Esophagus (tissue), 2 donors: ENCODE results near the gene PRR14L. TPM values are rescaled to one million over a fixed set of nuclear protein-coding genes. Genes with fewer than 3 reads are reported as not detected.
A peak's percentile ranks its signal among the peaks of the same experiment; 100 is the strongest.

Experiments
- H3K27ac ChIP-seq, 2 donors: one replicate each; pipeline ENCODE4 v1.5.1; 2013; ENCODE audit warnings: low read depth in 2 of 2, mild to moderate bottlenecking in 2 of 2, inconsistent platforms in 1 of 2, low read length in 1 of 2, moderate library complexity in 1 of 2
- H3K27me3 ChIP-seq, 2 donors: one replicate each; pipeline ENCODE4 v1.6.1; 2013; ENCODE audit warnings: low read length in 2 of 2, control low read depth in 1 of 2, mild to moderate bottlenecking in 1 of 2; ENCODE audit not compliant: insufficient read depth in 2 of 2, control insufficient read depth in 1 of 2
- H3K36me3 ChIP-seq, 2 donors: one replicate each; pipeline ENCODE4 v1.6.1; 2013; ENCODE audit warnings: low read length in 1 of 2; ENCODE audit not compliant: control insufficient read depth in 2 of 2, insufficient read depth in 2 of 2
- H3K4me1 ChIP-seq, 2 donors: one replicate each; pipeline ENCODE4 v1.6.1; 2013; ENCODE audit warnings: low read length in 1 of 2; ENCODE audit not compliant: control insufficient read depth in 2 of 2, insufficient read depth in 2 of 2
- H3K4me3 ChIP-seq, 2 donors: one replicate each; pipeline ENCODE4 v1.5.1; 2013; ENCODE audit warnings: low read length in 2 of 2, mild to moderate bottlenecking in 2 of 2, low read depth in 1 of 2, moderate library complexity in 1 of 2
- H3K9me3 ChIP-seq, 2 donors: one replicate each; pipeline ENCODE4 v1.6.1; 2013; ENCODE audit warnings: mild to moderate bottlenecking in 2 of 2, low read depth in 1 of 2, low read length in 1 of 2, moderate library complexity in 1 of 2; ENCODE audit not compliant: control insufficient read depth in 2 of 2, insufficient read depth in 1 of 2
- WGBS, 2 donors: extraction: QIAGEN DNeasy Blood & Tissue Kit; methylation state at CpG; one replicate each; pipeline ENCODE4 v1.1.7; 2013; 5-methylcytosine and 5-hydroxymethylcytosine counted together
- polyA plus RNA-seq, 2 donors: library from polyadenylated mRNA; stranded (reverse); fragments of 200-250 nt; gene quantifications; one replicate each; pipeline ENCODE4 v1.2.3, GENCODE V29; 2013
- donor health status: healthy with polysubstance abuse.
- donor health status: Bipolar disorder and iron deficiency.

The PRR14L gene
- polyA plus RNA-seq, 2 donors, result 6.2 to 8.4 TPM

- 65 to 71% methylated on average over 9 of the region's 9 CpGs for WGBS, 2 donors
- Histone ChIP-seq H3K27ac (no peak overlapping the region), H3K9me3 (no peaks in the 10 kb centered on the region), H3K4me1 (peaks cover 0 to 7% of the 10 kb centered on the region in 2 donors), H3K36me3 (peaks cover 2 to 3% of the 10 kb centered on the region in 2 donors), H3K4me3 (no peak overlapping the region), H3K27me3 (no peaks in the 10 kb centered on the region)
These were observed 96.8 kb downstream of the PRR14L start for GRCh38 chr22:31652911-31653684.

- Histone ChIP-seq H3K27me3 (no peaks in the 10 kb centered on the region), H3K27ac (peak overlapping the region in 1 of 2 donors; percentile 70), H3K36me3 (peaks cover 2 to 5% of the 10 kb centered on the region in 2 donors), H3K4me3 (no peak overlapping the region), H3K9me3 (no peaks in the 10 kb centered on the region), H3K4me1 (peaks cover 0 to 7% of the 10 kb centered on the region in 2 donors)
- 65 to 68% methylated on average over 9 of the region's 9 CpGs for WGBS, 2 donors
These were observed 97.8 kb downstream of the PRR14L start for GRCh38 chr22:31652088-31652487.

GRCh38 chr22:31651664-31652063 is 98.3 kb downstream of the PRR14L start:
- WGBS, 2 donors, result 54 to 69% methylated on average over 4 of the region's 4 CpGs

GRCh38 chr22:31650391-31650790 is 99.5 kb downstream of the PRR14L start:
- Histone ChIP-seq H3K4me3 (no peak overlapping the region), H3K27me3 (no peaks in the 10 kb centered on the region), H3K36me3 (peaks cover 2 to 5% of the 10 kb centered on the region in 2 donors), H3K9me3 (no peaks in the 10 kb centered on the region), H3K4me1 (peaks cover 0 to 7% of the 10 kb centered on the region in 2 donors), H3K27ac (peak overlapping the region; percentile 65 to 72)
- WGBS, 2 donors, result 56 to 66% methylated on average over 6 of the region's 6 CpGs

More at GRCh38 chr22:31651664-31652063, 98.3 kb downstream of the PRR14L start:
- no peaks in the 10 kb centered on the region for H3K9me3 ChIP-seq
- no peak overlapping the region for H3K4me3 ChIP-seq
- peaks cover 2 to 5% of the 10 kb centered on the region in 2 donors for H3K36me3 ChIP-seq
- peaks cover 0 to 7% of the 10 kb centered on the region in 2 donors for H3K4me1 ChIP-seq
- no peak overlapping the region for H3K27ac ChIP-seq
- H3K27me3 ChIP-seq, result no peaks in the 10 kb centered on the region

- Histone ChIP-seq H3K36me3 (peaks cover 2 to 5% of the 10 kb centered on the region in 2 donors), H3K4me3 (no peak overlapping the region), H3K27me3 (no peaks in the 10 kb centered on the region), H3K27ac (peak overlapping the region; percentile 87 to 91), H3K9me3 (no peaks in the 10 kb centered on the region), H3K4me1 (no peaks in the 10 kb centered on the region)
- 58 to 62% methylated on average over 11 of the region's 11 CpGs for WGBS, 2 donors
These were observed 102.2 kb downstream of the PRR14L start for GRCh38 chr22:31647523-31648320.

- peak overlapping the region; percentile 79 to 85 for H3K27ac ChIP-seq
- H3K4me3 ChIP-seq, result no peak overlapping the region
- no peaks in the 10 kb centered on the region for H3K9me3 ChIP-seq
- no peaks in the 10 kb centered on the region for H3K4me1 ChIP-seq
- no peaks in the 10 kb centered on the region for H3K27me3 ChIP-seq
- WGBS, 2 donors, result 60 to 74% methylated on average over 3 of the region's 3 CpGs
- peaks cover 2 to 5% of the 10 kb centered on the region in 2 donors for H3K36me3 ChIP-seq
These were observed 102.9 kb downstream of the PRR14L start for GRCh38 chr22:31647066-31647465.

GRCh38 chr22:31646186-31647019 is 103.5 kb downstream of the PRR14L start:
- no peaks in the 10 kb centered on the region for H3K9me3 ChIP-seq
- peak overlapping the region in 1 of 2 donors; percentile 1 for H3K4me3 ChIP-seq
- H3K27ac ChIP-seq, result peak overlapping the region; percentile 76 to 79
- H3K4me1 ChIP-seq, result no peaks in the 10 kb centered on the region
- H3K27me3 ChIP-seq, result no peaks in the 10 kb centered on the region
- 29 to 38% methylated on average over 6 of the region's 6 CpGs for WGBS, 2 donors
- peaks cover 2 to 5% of the 10 kb centered on the region in 2 donors for H3K36me3 ChIP-seq

- WGBS, 2 donors, result 65 to 72% methylated on average over 4 of the region's 4 CpGs
- Histone ChIP-seq H3K9me3 (no peaks in the 10 kb centered on the region), H3K27me3 (no peaks in the 10 kb centered on the region), H3K36me3 (no peaks in the 10 kb centered on the region), H3K4me3 (no peak overlapping the region), H3K4me1 (peaks cover 0 to 9% of the 10 kb centered on the region in 2 donors), H3K27ac (peak overlapping the region in 1 of 2 donors; percentile 8)
These were observed 110.4 kb downstream of the PRR14L start for GRCh38 chr22:31639436-31640039.
